Sigmoid colon (tissue), 4 donors: Measurements from ENCODE around the gene RBPJ.

ENCODE experiments used
- EP300 ChIP-seq, 4 donors: sonication (generic); formaldehyde crosslinking; IDR thresholded peaks; one replicate each; pipeline ENCODE4 v1.6.1; 2017; ENCODE audit warnings: antibody characterized with exemption in 4 of 4
- POLR2AphosphoS5 ChIP-seq, 4 donors: sonication (generic); formaldehyde crosslinking; IDR thresholded peaks; one replicate each; pipeline ENCODE4 v1.6.1; 2017; ENCODE audit warnings: antibody characterized with exemption in 4 of 4
- TF ChIP-seq, protein P1 (sequence below), 4 experiments: fragments of 450-650 bp in 3 of 4; fragments of 200-600 bp in 1 of 4; IDR thresholded peaks; one replicate each; pipeline ENCODE4 v1.5.1; 2016 to 2019; ENCODE audit warnings: antibody characterized with exemption in 4 of 4, mild to moderate bottlenecking in 3 of 4, moderate library complexity in 2 of 4

- TF ChIP-seq EP300 (IDR thresholded peaks at IDR 0.05) = no peak
- TF ChIP-seq, protein P1, sequence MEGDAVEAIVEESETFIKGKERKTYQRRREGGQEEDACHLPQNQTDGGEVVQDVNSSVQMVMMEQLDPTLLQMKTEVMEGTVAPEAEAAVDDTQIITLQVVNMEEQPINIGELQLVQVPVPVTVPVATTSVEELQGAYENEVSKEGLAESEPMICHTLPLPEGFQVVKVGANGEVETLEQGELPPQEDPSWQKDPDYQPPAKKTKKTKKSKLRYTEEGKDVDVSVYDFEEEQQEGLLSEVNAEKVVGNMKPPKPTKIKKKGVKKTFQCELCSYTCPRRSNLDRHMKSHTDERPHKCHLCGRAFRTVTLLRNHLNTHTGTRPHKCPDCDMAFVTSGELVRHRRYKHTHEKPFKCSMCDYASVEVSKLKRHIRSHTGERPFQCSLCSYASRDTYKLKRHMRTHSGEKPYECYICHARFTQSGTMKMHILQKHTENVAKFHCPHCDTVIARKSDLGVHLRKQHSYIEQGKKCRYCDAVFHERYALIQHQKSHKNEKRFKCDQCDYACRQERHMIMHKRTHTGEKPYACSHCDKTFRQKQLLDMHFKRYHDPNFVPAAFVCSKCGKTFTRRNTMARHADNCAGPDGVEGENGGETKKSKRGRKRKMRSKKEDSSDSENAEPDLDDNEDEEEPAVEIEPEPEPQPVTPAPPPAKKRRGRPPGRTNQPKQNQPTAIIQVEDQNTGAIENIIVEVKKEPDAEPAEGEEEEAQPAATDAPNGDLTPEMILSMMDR (IDR thresholded peaks at IDR 0.05) = no peak
- no peak for TF ChIP-seq POLR2AphosphoS5 (IDR thresholded peaks at IDR 0.05)
Measured at GRCh38 chr4:26454961-26455360, 134.1 kb downstream of the RBPJ start.
